GM23248 (cell line): Measurements from ENCODE around the gene PPP1R12A. TPM values are rescaled to one million over a fixed set of nuclear protein-coding genes. Genes with fewer than 3 reads are reported as not detected.

Source experiments
- DNase-seq: peaks from one replicate; pipeline ENCODE4 v3.0.0-alpha.2; 2015
- H2AFZ ChIP-seq: fragments of 200-600 bp; sonication (generic); 2 replicates; pipeline ENCODE4 v1.6.1; 2016; ENCODE audit warnings: antibody characterized with exemption
- H3F3A ChIP-seq: fragments of 200-600 bp; sonication (generic); 2 replicates; pipeline ENCODE4 v1.6.1; 2016; ENCODE audit warnings: mild to moderate bottlenecking, antibody characterized with exemption, mixed run types; ENCODE audit not compliant: insufficient read depth
- H3K27ac ChIP-seq: fragments of 200-600 bp; sonication (generic); 2 replicates; pipeline ENCODE4 v1.5.1; 2016; ENCODE audit warnings: mild to moderate bottlenecking
- H3K27me3 ChIP-seq: fragments of 200-600 bp; sonication (generic); replicated peaks from 2 replicates; pipeline ENCODE4 v1.6.1; 2016; ENCODE audit warnings: mild to moderate bottlenecking; ENCODE audit not compliant: insufficient read depth
- H3K36me3 ChIP-seq: fragments of 200-600 bp; sonication (generic); 2 replicates; pipeline ENCODE4 v1.6.1; 2016; ENCODE audit warnings: low read depth, mild to moderate bottlenecking
- H3K4me1 ChIP-seq: fragments of 200-600 bp; sonication (generic); 2 replicates; pipeline ENCODE4 v1.6.1; 2016; ENCODE audit warnings: mild to moderate bottlenecking; ENCODE audit not compliant: insufficient read depth
- H3K4me2 ChIP-seq: fragments of 200-600 bp; sonication (generic); one replicate; pipeline ENCODE4 v1.6.1; 2016; ENCODE audit warnings: mild to moderate bottlenecking; ENCODE audit not compliant: unreplicated experiment
- H3K4me3 ChIP-seq: fragments of 200-600 bp; sonication (generic); 2 replicates; pipeline ENCODE4 v1.5.1; 2016; ENCODE audit warnings: mild to moderate bottlenecking
- H3K79me2 ChIP-seq: fragments of 200-600 bp; sonication (generic); 2 replicates; pipeline ENCODE4 v1.6.1; 2016; ENCODE audit warnings: mild to moderate bottlenecking; ENCODE audit not compliant: insufficient read depth
- H3K9ac ChIP-seq: fragments of 200-600 bp; sonication (generic); 2 replicates; pipeline ENCODE4 v1.6.1; 2016; ENCODE audit warnings: mild to moderate bottlenecking
- H3K9me2 ChIP-seq: fragments of 200-600 bp; sonication (generic); 2 replicates; pipeline ENCODE4 v1.6.1; 2016; ENCODE audit warnings: mixed run types, mild to moderate bottlenecking, moderate library complexity; ENCODE audit not compliant: insufficient read depth
- H3K9me3 ChIP-seq: fragments of 200-600 bp; sonication (generic); one replicate; pipeline ENCODE4 v1.6.1; 2017; ENCODE audit warnings: low read depth
- H4K20me1 ChIP-seq: fragments of 200-600 bp; sonication (generic); 2 replicates; pipeline ENCODE4 v1.6.0; 2016; ENCODE audit not compliant: insufficient read depth
- EZH2 ChIP-seq: fragments of 200-600 bp; sonication (generic); IDR thresholded peaks from 2 replicates; pipeline ENCODE4 v1.6.1; 2018; ENCODE audit warnings: antibody characterized with exemption, mild to moderate bottlenecking; ENCODE audit not compliant: insufficient read depth, poor library complexity, severe bottlenecking
- EZH2phosphoT487 ChIP-seq: fragments of 200-600 bp; sonication (generic); IDR thresholded peaks from 2 replicates; pipeline ENCODE4 v1.6.1; 2018; ENCODE audit warnings: antibody characterized with exemption, moderate library complexity, mild to moderate bottlenecking, low read depth; ENCODE audit not compliant: insufficient read depth
- WGBS, 2 experiments: methylation state at CpG; one replicate each; pipeline ENCODE4 v1.1.6; 2015 to 2017; ENCODE audit warnings: low lambda C conversion rate in 2 of 2, low coverage in 1 of 2; ENCODE audit errors: missing lambda C conversion rate in 2 of 2; 5-methylcytosine and 5-hydroxymethylcytosine counted together
- in situ Hi-C: fragments of 300-500 bp; cut with MboI; formaldehyde crosslinking; loops from 2 replicates; pipeline ENCODE4 v1.15.0; 2020
- polyA plus RNA-seq: library from polyadenylated mRNA; unstranded; fragments of >200 nt; fragmentation: Nextera tagmentation; extraction: Ambion mirVana; gene quantifications from 2 replicates; pipeline ENCODE4 v1.2.1, GENCODE V29; 2016
- total RNA-seq: library from RNA; depleted of rRNA; stranded (reverse); fragments of >200 nt; shearing (Covaris generic); gene quantifications from 2 replicates; pipeline ENCODE4 v1.2.3, GENCODE V29; 2014

Gene PPP1R12A
- total and polyA plus RNA-seq, 2 experiments from 2014 or later, result 91.1 to 144 TPM

GRCh38 chr12:79773896-79774295 is 161.0 kb downstream of the PPP1R12A start:
- no peak overlapping the region for H3K9ac ChIP-seq
- peaks cover 21% of the 10 kb centered on the region for H3K4me1 ChIP-seq
- H3K27ac ChIP-seq, result no peak overlapping the region
- peaks cover 54% of the 10 kb centered on the region for H3K36me3 ChIP-seq
- in situ Hi-C loops, result no loop called here
- H3K4me3 ChIP-seq, result no peak overlapping the region
- H3F3A ChIP-seq, result peaks cover 45% of the 10 kb centered on the region
- no peaks in the 10 kb centered on the region for H3K9me2 ChIP-seq
- H3K4me2 ChIP-seq, result no peak overlapping the region
- H3K79me2 ChIP-seq, result peaks cover 9% of the 10 kb centered on the region; the same call in 1 of the 2 replicates
- no peak for TF ChIP-seq EZH2
- TF ChIP-seq EZH2phosphoT487, result no peak
- no peak overlapping the region for H2AFZ ChIP-seq
- DNase-seq, result no peak
- H3K9me3 ChIP-seq, result no peaks in the 10 kb centered on the region
- H4K20me1 ChIP-seq, result no peaks in the 10 kb centered on the region
- no peaks in the 10 kb centered on the region for H3K27me3 ChIP-seq

DNA sequence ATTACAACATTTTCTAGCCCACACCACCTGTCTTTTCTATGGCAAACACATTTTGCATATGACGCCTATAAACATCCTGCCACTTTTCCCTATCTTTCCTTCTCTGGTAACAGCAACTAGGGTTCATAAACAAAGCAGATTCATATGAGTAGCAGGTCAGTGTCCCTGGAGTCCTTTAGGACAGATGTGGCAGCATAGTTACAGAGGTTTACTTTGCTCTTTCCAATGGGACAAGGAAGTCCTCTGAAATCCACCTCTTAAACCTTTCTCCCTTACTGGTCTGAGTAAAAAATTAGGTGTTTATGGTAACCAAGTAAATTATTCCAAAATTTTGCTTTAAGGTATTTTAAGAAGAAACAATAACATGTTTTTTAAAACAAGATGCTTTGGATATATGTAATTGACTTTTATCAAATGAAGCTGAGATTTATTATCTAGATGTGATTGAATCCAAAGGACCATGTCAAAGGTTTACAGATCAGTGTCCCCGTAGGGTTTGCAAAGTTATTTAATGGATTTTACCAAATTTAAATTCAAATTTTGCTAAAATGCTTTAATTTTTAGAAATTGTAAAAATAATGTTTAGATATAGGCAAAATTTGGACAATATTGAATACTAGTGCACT is 164.9 kb downstream of the PPP1R12A start:
- Histone ChIP-seq H2AFZ (no peak overlapping the region), H3K79me2 (no peaks in the 10 kb centered on the region), H3K27me3 (no peaks in the 10 kb centered on the region), H4K20me1 (no peaks in the 10 kb centered on the region), H3K27ac (no peak overlapping the region), H3K4me1 (peaks cover 3% of the 10 kb centered on the region; the same call in 1 of the 2 replicates), H3K9me3 (no peaks in the 10 kb centered on the region), H3F3A (peaks cover 49% of the 10 kb centered on the region), H3K9me2 (no peaks in the 10 kb centered on the region), H3K4me3 (no peak overlapping the region), H3K9ac (no peak overlapping the region), H3K36me3 (peaks cover 26% of the 10 kb centered on the region), H3K4me2 (no peak overlapping the region)
- in situ Hi-C loops, result no loop called here
- no peak for DNase-seq
- 99 to 100% methylated on average over 2 of the region's 2 CpGs for WGBS, 2 experiments
- no peak for TF ChIP-seq EZH2
- no peak for TF ChIP-seq EZH2phosphoT487

DNA sequence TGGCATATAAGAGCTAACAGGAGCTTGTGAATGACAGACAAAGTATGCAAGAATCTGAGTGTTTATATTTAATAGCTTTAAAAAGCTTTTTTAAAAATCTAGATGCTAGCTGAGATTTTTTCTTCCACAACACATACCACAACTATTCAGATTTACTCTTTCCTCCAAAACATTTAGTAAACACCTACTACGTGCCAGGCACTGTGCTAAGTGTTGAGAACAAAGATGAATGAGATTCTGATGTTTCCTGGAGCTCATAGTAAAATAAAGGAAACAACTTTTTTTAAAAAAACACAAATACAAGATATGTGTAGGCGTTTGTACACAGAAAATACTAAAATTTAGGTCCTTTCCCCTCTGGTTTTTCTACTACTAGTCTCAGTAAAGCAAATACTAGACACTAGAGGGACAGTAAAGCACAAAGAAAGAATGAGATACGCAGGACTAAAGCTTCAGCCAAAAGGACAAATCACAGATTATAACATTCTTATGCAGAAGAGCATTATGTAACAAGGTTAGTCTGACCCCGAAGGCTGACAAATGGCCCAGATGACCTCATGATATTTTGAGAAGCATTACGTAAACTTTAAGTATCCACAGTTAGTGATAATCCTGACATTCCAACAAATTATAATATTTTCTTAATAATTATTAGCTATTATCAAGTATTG is 165.6 kb downstream of the PPP1R12A start:
- H3K27me3 ChIP-seq, result no peaks in the 10 kb centered on the region
- no peaks in the 10 kb centered on the region for H3K9me2 ChIP-seq
- no peak overlapping the region for H3K9ac ChIP-seq
- in situ Hi-C loops, result no loop called here
- DNase-seq, result no peak
- no peak overlapping the region for H3K27ac ChIP-seq
- 88 to 89% methylated on average over 5 of the region's 5 CpGs for WGBS, 2 experiments
- H3K36me3 ChIP-seq, result peaks cover 20% of the 10 kb centered on the region
- H3F3A ChIP-seq, result peaks cover 52% of the 10 kb centered on the region
- peaks cover 3% of the 10 kb centered on the region; the same call in 1 of the 2 replicates for H3K4me1 ChIP-seq
- H2AFZ ChIP-seq, result no peak overlapping the region
- H3K9me3 ChIP-seq, result no peaks in the 10 kb centered on the region
- H3K4me3 ChIP-seq, result no peak overlapping the region
- no peak overlapping the region for H3K4me2 ChIP-seq
- H3K79me2 ChIP-seq, result no peaks in the 10 kb centered on the region
- no peaks in the 10 kb centered on the region for H4K20me1 ChIP-seq
- TF ChIP-seq EZH2 (no peak), EZH2phosphoT487 (no peak)

- in situ Hi-C loops, result no loop called here
- no peak overlapping the region for H3K9ac ChIP-seq
- H3K27ac ChIP-seq, result no peak overlapping the region
- 0 out of 2 replicates have a peak, but pooled peaks cover 6% of the 10 kb centered on the region for H3K36me3 ChIP-seq
- no peaks in the 10 kb centered on the region for H4K20me1 ChIP-seq
- H3K4me3 ChIP-seq, result no peak overlapping the region
- H3K9me3 ChIP-seq, result no peaks in the 10 kb centered on the region
- no peaks in the 10 kb centered on the region for H3K27me3 ChIP-seq
- no peaks in the 10 kb centered on the region for H3K79me2 ChIP-seq
- peaks cover 53% of the 10 kb centered on the region for H3F3A ChIP-seq
- DNase-seq, result peak; percentile 27
- H3K4me2 ChIP-seq, result no peak overlapping the region
- peaks cover 3% of the 10 kb centered on the region; the same call in 1 of the 2 replicates for H3K4me1 ChIP-seq
- no peaks in the 10 kb centered on the region for H3K9me2 ChIP-seq
- WGBS, 2 experiments, result 98 to 100% methylated on average over 3 of the region's 3 CpGs
- H2AFZ ChIP-seq, result no peak overlapping the region
- TF ChIP-seq EZH2, result no peak
- TF ChIP-seq EZH2phosphoT487, result no peak
Measured at GRCh38 chr12:79766705-79767464, 168.0 kb downstream of the PPP1R12A start.
